ENCODE data around the gene OR7A10.

The OR7A10 gene

DNA sequence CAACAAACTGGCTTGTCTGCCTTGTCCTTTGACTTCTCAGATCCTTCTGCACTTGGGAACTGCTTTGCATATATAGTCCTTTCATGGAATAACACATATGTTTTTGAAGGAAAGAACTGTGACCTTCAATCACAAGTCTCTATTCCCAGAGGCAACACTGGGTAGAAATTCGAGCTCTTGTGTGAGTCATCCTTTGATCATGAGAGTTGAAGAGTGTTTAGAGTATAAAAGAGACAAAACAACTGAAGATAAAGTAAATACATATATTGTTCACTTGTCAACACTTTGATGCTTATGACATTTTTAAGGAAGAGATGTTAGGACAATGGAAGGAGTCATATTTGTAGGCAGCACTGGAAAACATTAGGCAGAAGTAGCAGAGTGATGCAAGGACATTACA lies 8.5 kb downstream of the OR7A10 start:
- peaks cover 11% of the 10 kb centered on the region for H3K27me3 ChIP-seq (ENCODE audit: low read depth, low read length)
- no peaks in the 10 kb centered on the region for H4K20me1 ChIP-seq (ENCODE audit: insufficient read depth, low read length)
- no peaks in the 10 kb centered on the region for H3K4me1 ChIP-seq (ENCODE audit: low read length)
- H3K9ac ChIP-seq (ENCODE audit: low read length): no peak overlapping the region
- H3K4me2 ChIP-seq (ENCODE audit: low read length): no peak overlapping the region
- no peak for TF ChIP-seq EZH2phosphoT487 (IDR thresholded peaks at IDR 0.05; ENCODE audit: low read depth)
- no peak overlapping the region for H2AFZ ChIP-seq (ENCODE audit: low read depth, low read length)
- H3K27ac ChIP-seq (ENCODE audit: low read length): no peak overlapping the region
- H3K36me3 ChIP-seq (replicated peaks; ENCODE audit: low read depth, low read length): no peaks in the 10 kb centered on the region
- H3K4me3 ChIP-seq (ENCODE audit: low read length): no peak overlapping the region
- no peaks in the 10 kb centered on the region for H3K79me2 ChIP-seq (ENCODE audit: low read length)
- H3K9me3 ChIP-seq (ENCODE audit: insufficient read depth, low read length): no peaks in the 10 kb centered on the region

DNA sequence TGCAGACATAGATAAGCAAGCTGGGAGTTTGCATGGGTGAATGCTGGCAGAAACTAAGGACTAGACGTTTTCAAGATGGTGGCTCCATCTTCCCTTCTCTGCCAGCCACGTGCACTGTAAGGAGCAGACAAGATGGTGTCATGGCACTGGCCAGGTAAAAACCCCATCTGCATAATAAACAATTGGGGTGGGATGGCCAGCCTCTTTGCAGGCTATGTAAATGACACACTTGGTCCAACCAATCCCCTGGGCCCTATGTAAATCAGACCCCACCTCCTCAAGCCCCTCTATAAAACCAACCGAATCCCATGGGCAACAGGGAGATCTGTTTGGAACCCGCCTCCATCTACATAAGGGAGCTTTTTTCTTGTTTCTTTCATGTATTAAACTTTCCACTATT lies 11.3 kb downstream of the OR7A10 start:
- Histone ChIP-seq H3K27ac (ENCODE audit: low read length) (no peak overlapping the region), H3K36me3 (replicated peaks; ENCODE audit: low read depth, low read length) (no peaks in the 10 kb centered on the region), H3K79me2 (ENCODE audit: low read length) (no peaks in the 10 kb centered on the region), H3K27me3 (ENCODE audit: low read depth, low read length) (peaks cover 18% of the 10 kb centered on the region), H3K4me1 (ENCODE audit: low read length) (no peaks in the 10 kb centered on the region), H3K4me2 (ENCODE audit: low read length) (no peak overlapping the region), H3K9ac (ENCODE audit: low read length) (no peak overlapping the region), H4K20me1 (ENCODE audit: insufficient read depth, low read length) (no peaks in the 10 kb centered on the region), H3K9me3 (ENCODE audit: insufficient read depth, low read length) (no peaks in the 10 kb centered on the region), H3K4me3 (ENCODE audit: low read length) (no peak overlapping the region), H2AFZ (ENCODE audit: low read depth, low read length) (no peak overlapping the region)
- TF ChIP-seq EZH2phosphoT487 (IDR thresholded peaks at IDR 0.05; ENCODE audit: low read depth): no peak
- TF ChIP-seq, protein P1, sequence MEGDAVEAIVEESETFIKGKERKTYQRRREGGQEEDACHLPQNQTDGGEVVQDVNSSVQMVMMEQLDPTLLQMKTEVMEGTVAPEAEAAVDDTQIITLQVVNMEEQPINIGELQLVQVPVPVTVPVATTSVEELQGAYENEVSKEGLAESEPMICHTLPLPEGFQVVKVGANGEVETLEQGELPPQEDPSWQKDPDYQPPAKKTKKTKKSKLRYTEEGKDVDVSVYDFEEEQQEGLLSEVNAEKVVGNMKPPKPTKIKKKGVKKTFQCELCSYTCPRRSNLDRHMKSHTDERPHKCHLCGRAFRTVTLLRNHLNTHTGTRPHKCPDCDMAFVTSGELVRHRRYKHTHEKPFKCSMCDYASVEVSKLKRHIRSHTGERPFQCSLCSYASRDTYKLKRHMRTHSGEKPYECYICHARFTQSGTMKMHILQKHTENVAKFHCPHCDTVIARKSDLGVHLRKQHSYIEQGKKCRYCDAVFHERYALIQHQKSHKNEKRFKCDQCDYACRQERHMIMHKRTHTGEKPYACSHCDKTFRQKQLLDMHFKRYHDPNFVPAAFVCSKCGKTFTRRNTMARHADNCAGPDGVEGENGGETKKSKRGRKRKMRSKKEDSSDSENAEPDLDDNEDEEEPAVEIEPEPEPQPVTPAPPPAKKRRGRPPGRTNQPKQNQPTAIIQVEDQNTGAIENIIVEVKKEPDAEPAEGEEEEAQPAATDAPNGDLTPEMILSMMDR (IDR thresholded peaks at IDR 0.05; ENCODE audit: low read depth, low read length): no peak

DNA sequence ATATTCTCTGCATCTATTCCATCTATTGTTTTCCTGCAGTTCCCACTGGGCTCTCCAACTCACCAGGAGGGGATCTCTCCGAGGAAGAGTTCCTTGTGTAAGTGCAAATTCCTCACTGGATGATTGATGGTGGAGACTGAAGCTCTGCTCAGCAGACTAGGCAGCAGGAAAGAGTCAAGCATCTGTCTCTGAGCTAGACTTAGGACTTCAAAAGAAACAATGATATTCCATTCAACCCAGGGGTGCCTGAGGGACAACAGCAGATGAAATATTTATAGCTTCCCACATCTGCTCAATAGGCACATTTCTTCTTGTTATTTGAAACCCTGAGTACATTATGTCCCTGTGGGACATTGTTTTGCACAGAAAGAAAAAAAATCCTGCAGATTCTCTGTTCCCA lies 13.7 kb downstream of the OR7A10 start, which contains the start of the genes OR7A5 and OR7C1:
OR7A5 (minus strand) TSS at position 175 of the 400 bp plus-strand sequence. CDS start 6,944 bp downstream, outside the sequence.
OR7C1 (minus strand) TSS at position 175 of the 400 bp plus-strand sequence. CDS start 35,049 bp downstream, outside the sequence.
- Histone ChIP-seq H3K4me3 (ENCODE audit: low read length) (no peak within 1 kb of the TSS), H3K79me2 (ENCODE audit: low read length) (no peaks in the 10 kb centered on the region), H3K4me2 (ENCODE audit: low read length) (no peak within 1 kb of the TSS), H3K27me3 (ENCODE audit: low read depth, low read length) (peaks cover 25% of the 10 kb centered on the region), H3K9ac (ENCODE audit: low read length) (no peak within 1 kb of the TSS), H3K4me1 (ENCODE audit: low read length) (no peaks in the 10 kb centered on the region), H3K36me3 (replicated peaks; ENCODE audit: low read depth, low read length) (no peaks in the 10 kb centered on the region), H3K9me3 (ENCODE audit: insufficient read depth, low read length) (no peaks in the 10 kb centered on the region), H2AFZ (ENCODE audit: low read depth, low read length) (no peak within 1 kb of the TSS), H4K20me1 (ENCODE audit: insufficient read depth, low read length) (no peaks in the 10 kb centered on the region), H3K27ac (ENCODE audit: low read length) (no peak within 1 kb of the TSS)
- no peak for TF ChIP-seq EZH2phosphoT487 (IDR thresholded peaks at IDR 0.05; ENCODE audit: low read depth)
- TF ChIP-seq, protein P1 (IDR thresholded peaks at IDR 0.05; ENCODE audit: low read depth, low read length): no peak

DNA sequence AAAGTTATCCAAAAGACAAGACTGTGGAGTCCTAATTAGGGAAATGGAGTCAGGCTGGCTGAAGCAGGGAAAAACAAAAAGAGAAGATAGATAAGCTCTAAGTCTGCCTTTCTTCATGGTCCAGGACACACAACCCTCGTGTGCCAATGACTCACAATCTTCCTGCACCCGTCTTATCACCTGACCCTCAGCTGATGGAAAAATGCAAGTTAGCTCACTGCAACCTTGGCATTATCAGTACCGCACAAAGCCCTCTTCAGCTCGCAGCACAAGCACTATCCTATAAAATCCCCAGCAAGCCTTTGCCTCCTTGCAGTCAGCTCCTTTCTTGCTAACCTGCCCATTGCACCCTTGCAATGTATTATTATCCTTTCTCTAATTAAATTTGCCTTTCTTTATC lies 18.0 kb downstream of the OR7A10 start:
- Histone ChIP-seq H3K79me2 (ENCODE audit: low read length) (no peaks in the 10 kb centered on the region), H3K27me3 (ENCODE audit: low read depth, low read length) (peaks cover 43% of the 10 kb centered on the region), H3K9me3 (ENCODE audit: insufficient read depth, low read length) (no peaks in the 10 kb centered on the region), H3K36me3 (replicated peaks; ENCODE audit: low read depth, low read length) (no peaks in the 10 kb centered on the region), H3K4me3 (ENCODE audit: low read length) (no peak overlapping the region), H3K4me1 (ENCODE audit: low read length) (no peaks in the 10 kb centered on the region), H4K20me1 (ENCODE audit: insufficient read depth, low read length) (no peaks in the 10 kb centered on the region), H3K27ac (ENCODE audit: low read length) (no peak overlapping the region), H3K4me2 (ENCODE audit: low read length) (no peak overlapping the region), H2AFZ (ENCODE audit: low read depth, low read length) (no peak overlapping the region), H3K9ac (ENCODE audit: low read length) (no peak overlapping the region)
- TF ChIP-seq EZH2phosphoT487 (IDR thresholded peaks at IDR 0.05; ENCODE audit: low read depth): no peak
- TF ChIP-seq, protein P1 (IDR thresholded peaks at IDR 0.05; ENCODE audit: low read depth, low read length): no peak
